OCI-LY1 (cell line): ENCODE measurements around the gene ZNF79.

Source experiments
- CTCF ChIP-seq: fragments of 200-600 bp; sonication (generic), shearing (Covaris generic); IDR thresholded peaks from 2 replicates; pipeline ENCODE4 v1.5.1; 2017; ENCODE audit warnings: mild to moderate bottlenecking, antibody characterized with exemption, low read length, moderate library complexity, mixed read lengths
- EZH2 ChIP-seq: fragments of 200-600 bp; sonication (generic), shearing (Covaris generic); IDR thresholded peaks from 2 replicates; pipeline ENCODE4 v1.8.0; 2017; ENCODE audit warnings: borderline replicate concordance, mixed run types, mild to moderate bottlenecking, antibody characterized with exemption, low read length, moderate library complexity, mixed read lengths

- no peak for TF ChIP-seq CTCF
- TF ChIP-seq EZH2 = no peak
These were observed 61.8 kb downstream of the ZNF79 start for GRCh38 chr9:127485995-127486394.
